ENCODE measurements around the gene TMEM134. TPM values are rescaled to one million over a fixed set of nuclear protein-coding genes. Genes with fewer than 3 reads are reported as not detected.
A peak's percentile ranks its signal among the peaks of the same experiment; 100 is the strongest.

TMEM134 gene
- total RNA-seq, 2 experiments from 2014 or later = 26.8 to 76.9 TPM

DNA sequence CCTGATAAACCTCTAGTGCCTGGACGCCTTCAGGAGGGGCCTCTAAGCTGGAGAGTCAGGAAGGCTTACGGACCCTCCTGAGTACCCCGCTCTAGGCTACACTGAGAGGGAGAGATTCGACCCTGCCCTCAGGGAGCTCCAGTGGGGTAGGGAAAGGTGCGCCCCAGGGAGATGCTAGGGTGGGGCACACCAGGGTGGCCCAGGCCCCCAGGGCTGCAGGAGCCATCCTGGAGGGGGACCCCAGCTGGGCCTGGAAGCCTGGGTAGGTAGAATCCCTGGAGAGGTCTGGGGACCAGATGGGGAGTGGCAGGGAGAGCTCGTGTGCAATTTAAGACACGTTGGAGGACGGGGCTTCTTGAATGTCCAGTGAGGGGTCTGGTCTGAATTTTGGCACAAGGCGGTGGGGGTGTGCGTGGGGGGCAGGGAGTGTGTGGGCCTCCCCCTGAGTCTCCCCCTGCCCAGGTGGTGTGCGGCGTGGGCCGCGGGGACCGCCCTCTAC, 48.9 kb downstream of the TMEM134 start:
- no peak for DNase-seq (ENCODE audit: low spot score)
- CTCF ChIA-PET (ENCODE audit: unreplicated experiment) = interaction anchor here (0.6 kb wide), 2 partner anchors 13 to 210 kb away, joined by 3 read pairs; no protein-coding TSS in a partner anchor
- no TSS peak for BruUV-seq (replicated peaks)
- H3K4me3 ChIP-seq (ENCODE audit: low read depth, low read length, poor library complexity, severe bottlenecking) = peak overlapping the region; percentile 68
- no peak for TF ChIP-seq EZH2phosphoT487 (IDR thresholded peaks at IDR 0.05; ENCODE audit: borderline replicate concordance, low read depth, low read length)
- TF ChIP-seq, protein P1, sequence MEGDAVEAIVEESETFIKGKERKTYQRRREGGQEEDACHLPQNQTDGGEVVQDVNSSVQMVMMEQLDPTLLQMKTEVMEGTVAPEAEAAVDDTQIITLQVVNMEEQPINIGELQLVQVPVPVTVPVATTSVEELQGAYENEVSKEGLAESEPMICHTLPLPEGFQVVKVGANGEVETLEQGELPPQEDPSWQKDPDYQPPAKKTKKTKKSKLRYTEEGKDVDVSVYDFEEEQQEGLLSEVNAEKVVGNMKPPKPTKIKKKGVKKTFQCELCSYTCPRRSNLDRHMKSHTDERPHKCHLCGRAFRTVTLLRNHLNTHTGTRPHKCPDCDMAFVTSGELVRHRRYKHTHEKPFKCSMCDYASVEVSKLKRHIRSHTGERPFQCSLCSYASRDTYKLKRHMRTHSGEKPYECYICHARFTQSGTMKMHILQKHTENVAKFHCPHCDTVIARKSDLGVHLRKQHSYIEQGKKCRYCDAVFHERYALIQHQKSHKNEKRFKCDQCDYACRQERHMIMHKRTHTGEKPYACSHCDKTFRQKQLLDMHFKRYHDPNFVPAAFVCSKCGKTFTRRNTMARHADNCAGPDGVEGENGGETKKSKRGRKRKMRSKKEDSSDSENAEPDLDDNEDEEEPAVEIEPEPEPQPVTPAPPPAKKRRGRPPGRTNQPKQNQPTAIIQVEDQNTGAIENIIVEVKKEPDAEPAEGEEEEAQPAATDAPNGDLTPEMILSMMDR (conservative IDR thresholded peaks at IDR 0.05; ENCODE audit: low read length) = no peak
- no peaks in the 10 kb centered on the region for H3K9me3 ChIP-seq (ENCODE audit: low read length)
- H3K36me3 ChIP-seq (ENCODE audit: insufficient read depth, low read length) = no peaks in the 10 kb centered on the region
- H4K20me1 ChIP-seq (ENCODE audit: insufficient read depth, low read length) = no peaks in the 10 kb centered on the region
- H3K79me2 ChIP-seq (ENCODE audit: insufficient read depth, low read depth, low read length) = no peaks in the 10 kb centered on the region
- no peak overlapping the region for H3K27ac ChIP-seq (ENCODE audit: low read depth, low read length, poor library complexity, severe bottlenecking)
- intact Hi-C loops (cut with micrococcal nuclease; ENCODE audit: unreplicated experiment) = loop anchor here (5.0 kb wide), 1 partner anchor 87 kb away; the partner anchor contains the start of genes CDK2AP2 and PITPNM1
- peak overlapping the region; percentile 79 for H3K4me2 ChIP-seq (ENCODE audit: low read length)
- POLR2A ChIA-PET = interaction anchor here (0.6 to 2.1 kb wide), 4 partner anchors 13 to 27 kb away, joined by 4 to 15 read pairs (median 6); partner anchors contain the start of genes PPP1CA, PTPRCAP and TBC1D10C
- no peaks in the 10 kb centered on the region for H3K9me2 ChIP-seq (ENCODE audit: insufficient read depth, low read length)
- H3K4me1 ChIP-seq (ENCODE audit: insufficient read depth, low read length, poor library complexity, severe bottlenecking) = peaks cover 50% of the 10 kb centered on the region
- no peak overlapping the region for H2AFZ ChIP-seq (ENCODE audit: low read length)

DNA sequence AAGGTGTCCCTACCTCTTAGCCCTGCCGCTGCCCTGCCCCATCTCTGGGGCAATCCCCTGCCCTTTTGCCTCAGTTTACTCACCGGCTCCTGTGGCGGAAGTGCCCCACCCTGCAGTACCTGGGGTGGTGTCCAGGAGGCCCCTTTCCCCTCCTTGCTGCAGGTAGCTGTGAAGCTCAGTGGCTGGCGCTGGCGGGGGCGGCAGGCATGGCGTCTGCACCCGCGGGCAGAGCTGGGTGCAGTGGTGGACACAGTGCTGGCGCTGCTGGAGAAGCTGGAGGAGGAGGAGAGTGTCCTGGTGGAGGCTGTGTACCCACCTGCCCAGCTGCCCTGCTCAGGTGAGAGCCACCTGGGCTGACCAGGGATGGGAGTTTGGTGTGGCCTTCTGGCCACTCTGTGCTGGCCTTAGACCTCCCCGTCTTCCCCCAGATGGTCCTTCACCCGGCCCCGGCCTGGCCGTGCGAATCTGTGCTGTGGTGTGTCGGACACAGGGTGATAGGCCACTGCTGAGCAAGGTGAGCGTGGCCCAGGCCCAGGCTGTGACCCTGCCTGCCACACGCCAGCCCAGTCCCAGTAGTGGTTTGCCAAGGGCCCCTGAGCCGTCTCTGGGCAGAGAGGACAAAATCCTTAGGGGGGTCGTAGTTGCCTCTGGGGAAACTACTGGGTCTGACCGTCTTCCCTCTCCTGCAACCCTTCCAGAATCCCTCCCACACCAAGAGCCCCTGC, 49.6 kb downstream of the TMEM134 start:
- ChIA-PET CTCF (ENCODE audit: unreplicated experiment) (interaction anchor here (0.6 kb wide), 1 partner anchor 211 kb away, joined by 3 read pairs; no protein-coding TSS in a partner anchor), POLR2A (interaction anchor here (0.6 to 2.2 kb wide), 4 partner anchors 12 to 27 kb away, joined by 4 to 15 read pairs (median 8); partner anchors contain the start of genes PPP1CA, PTPRCAP and TBC1D10C)
- Histone ChIP-seq H3K79me2 (ENCODE audit: insufficient read depth, low read depth, low read length) (no peaks in the 10 kb centered on the region), H3K4me2 (ENCODE audit: low read length) (peak overlapping the region; percentile 79), H2AFZ (ENCODE audit: low read length) (peak overlapping the region; percentile 6; the same call in 1 of the 2 replicates), H3K9me3 (ENCODE audit: low read length) (no peaks in the 10 kb centered on the region), H3K4me3 (ENCODE audit: low read depth, low read length, poor library complexity, severe bottlenecking) (peak overlapping the region; percentile 31), H3K27ac (ENCODE audit: low read depth, low read length, poor library complexity, severe bottlenecking) (no peak overlapping the region), H3K4me1 (ENCODE audit: insufficient read depth, low read length, poor library complexity, severe bottlenecking) (peaks cover 50% of the 10 kb centered on the region), H4K20me1 (ENCODE audit: insufficient read depth, low read length) (no peaks in the 10 kb centered on the region), H3K9me2 (ENCODE audit: insufficient read depth, low read length) (no peaks in the 10 kb centered on the region), H3K36me3 (ENCODE audit: insufficient read depth, low read length) (no peaks in the 10 kb centered on the region)
- TSS peak; percentile 62 for BruUV-seq (replicated peaks)
- TF ChIP-seq, protein P1 (conservative IDR thresholded peaks at IDR 0.05; ENCODE audit: low read length) = no peak
- TF ChIP-seq EZH2phosphoT487 (IDR thresholded peaks at IDR 0.05; ENCODE audit: borderline replicate concordance, low read depth, low read length) = no peak
- no peak for DNase-seq (ENCODE audit: low spot score)
- intact Hi-C loops (cut with micrococcal nuclease; ENCODE audit: unreplicated experiment) = loop anchor here (5.0 kb wide), 1 partner anchor 88 kb away; the partner anchor contains the start of genes CDK2AP2 and PITPNM1

All from OCI-LY7 (cell line).